K562 (cell line): ENCODE data around the gene PJA1. TPM values are rescaled to one million over a fixed set of nuclear protein-coding genes. Genes with fewer than 3 reads are reported as not detected.

Experiments
- ATAC-seq: fragments of 200-7000 bp; cut with Tn5 transposase; 3 replicates; pipeline ENCODE4 v1.9.1; 2020; ENCODE audit warnings: moderate library complexity
- BruUV-seq: library from RNA; stranded (reverse); fragments of 400-500 nt; replicated peaks from 2 replicates; lab custom pipeline; 2021; lab: Mats Ljungman, UMichigan
- CTCF ChIA-PET: fragments of 300-600 bp; formaldehyde crosslinking; extraction: SDS; loops from one replicate; lab custom pipeline; 2021; ENCODE audit warnings: low intra/inter-chr PET ratio; lab: Yijun Ruan, JAX
- POLR2A ChIA-PET: fragments of 300-600, 350-650 bp; sonication (Branson Sonifier 250); formaldehyde crosslinking; extraction: SDS; loops from one replicate; lab custom pipeline; 2021; ENCODE audit warnings: antibody characterized with exemption, inconsistent platforms; lab: Yijun Ruan, JAX
- DNase-seq, 4 experiments: peaks; one replicate each; pipeline versions ENCODE4 v3.0.0 to v3.0.0-alpha.2; 2011 to 2018; ENCODE audit warnings: low spot score in 3 of 4, mixed read lengths in 3 of 4; ENCODE audit errors: extremely low read depth in 1 of 4
- FAIRE-seq: peaks from 2 replicates; lab custom pipeline; 2011; peaks lifted over from hg19 to GRCh38; lab: Jason Lieb, UNC
- H2AFZ ChIP-seq: 2 replicates; pipeline ENCODE4 v1.6.0; 2011; ENCODE audit warnings: low read depth, low read length, control low read depth, inconsistent platforms
- H3K27ac ChIP-seq: fragments of 200-600 bp; 3 replicates; pipeline ENCODE4 v1.8.0; 2011; ENCODE audit warnings: low read depth, mild to moderate bottlenecking, control low read depth, inconsistent platforms, low read length, moderate library complexity, mixed read lengths; ENCODE audit errors: extremely low read depth
- H3K27me3 ChIP-seq, 2 experiments: fragments of 300-600 bp in 1 of 2; 2 replicates in 1 of 2; 3 replicates in 1 of 2; pipeline versions ENCODE4 v1.6.0 to v1.8.0; 2011; ENCODE audit warnings: inconsistent platforms in 2 of 2, low read length in 2 of 2, mild to moderate bottlenecking in 1 of 2, mixed read lengths in 1 of 2, moderate library complexity in 1 of 2; ENCODE audit not compliant: control insufficient read depth in 2 of 2, insufficient read depth in 2 of 2
- H3K36me3 ChIP-seq: fragments of 300-600 bp; 3 replicates; pipeline ENCODE4 v1.8.0; 2011; ENCODE audit warnings: mild to moderate bottlenecking, low read length, inconsistent platforms; ENCODE audit not compliant: control insufficient read depth, insufficient read depth
- H3K4me1 ChIP-seq, 2 experiments: fragments of 200-600 bp in 1 of 2; replicated peaks in 1 of 2; 2 replicates in 1 of 2; 3 replicates in 1 of 2; pipeline versions ENCODE4 v1.5.1 to v1.8.0; 2011; ENCODE audit warnings: inconsistent platforms in 2 of 2, low read length in 2 of 2, mild to moderate bottlenecking in 1 of 2, mixed read lengths in 1 of 2, moderate library complexity in 1 of 2; ENCODE audit not compliant: control insufficient read depth in 2 of 2, insufficient read depth in 2 of 2
- H3K4me2 ChIP-seq: 2 replicates; pipeline ENCODE4 v1.6.1; 2011; ENCODE audit warnings: low read length, control low read depth, inconsistent platforms, mixed read lengths; ENCODE audit not compliant: insufficient read depth
- H3K4me3 ChIP-seq: fragments of 200-600 bp; sonication (generic), shearing (Covaris generic); 2 replicates; pipeline ENCODE4 v1.5.1; 2016; ENCODE audit warnings: control low read depth, inconsistent platforms
- H3K79me2 ChIP-seq: fragments of 200-600 bp; 3 replicates; pipeline ENCODE4 v1.8.0; 2011; ENCODE audit warnings: low read length, inconsistent platforms; ENCODE audit not compliant: control insufficient read depth, insufficient read depth
- H3K9ac ChIP-seq, 2 experiments: 2 replicates each; pipeline versions ENCODE4 v1.6.0 to v1.6.1; 2011; ENCODE audit warnings: low read depth in 2 of 2, low read length in 2 of 2, control low read depth in 1 of 2, inconsistent platforms in 1 of 2, mild to moderate bottlenecking in 1 of 2, mixed read lengths in 1 of 2; ENCODE audit not compliant: insufficient read depth in 1 of 2
- H3K9me1 ChIP-seq: one replicate; pipeline ENCODE4 v1.6.0; 2011; ENCODE audit warnings: inconsistent platforms, mild to moderate bottlenecking, low read length, moderate library complexity; ENCODE audit not compliant: control insufficient read depth, insufficient read depth
- H3K9me3 ChIP-seq: replicated peaks from 2 replicates; pipeline ENCODE4 v1.5.1; 2011; ENCODE audit warnings: low read depth, low read length, inconsistent platforms; ENCODE audit not compliant: control insufficient read depth, insufficient read depth
- H4K20me1 ChIP-seq: replicated peaks from 2 replicates; pipeline ENCODE4 v1.6.1; 2011; ENCODE audit warnings: low read length, inconsistent platforms, mixed read lengths; ENCODE audit not compliant: control insufficient read depth, insufficient read depth
- ELK1 ChIP-seq: sonication (generic); formaldehyde crosslinking; IDR thresholded peaks from 2 replicates; pipeline ENCODE4 v1.8.1; 2022; ENCODE audit warnings: missing genetic modification reagents
- ELK3 ChIP-seq: fragments of 450-650 bp; formaldehyde crosslinking; IDR thresholded peaks from 2 replicates; pipeline ENCODE4 v1.4.0; 2020; ENCODE audit warnings: mild to moderate bottlenecking
- EZH2 ChIP-seq: IDR thresholded peaks from 2 replicates; pipeline ENCODE4 v1.6.1; 2012; ENCODE audit warnings: low read depth, mild to moderate bottlenecking, inconsistent platforms, low read length, borderline replicate concordance
- GATA2 ChIP-seq: sonication (generic); formaldehyde crosslinking; IDR thresholded peaks from 2 replicates; pipeline ENCODE4 v1.4.0; 2020; ENCODE audit warnings: mild to moderate bottlenecking, missing genetic modification reagents
- MECOM ChIP-seq: fragments of 250-450 bp; sonication (Bioruptor Pico); IDR thresholded peaks from 2 replicates; pipeline ENCODE4 v1.8.0; 2022; ENCODE audit warnings: inconsistent platforms
- NCOA4 ChIP-seq: fragments of 450-650 bp; IDR thresholded peaks from 2 replicates; pipeline ENCODE4 v1.6.1; 2018; ENCODE audit warnings: mild to moderate bottlenecking; ENCODE audit not compliant: partially characterized antibody
- PKNOX1 ChIP-seq: fragments of 450-650 bp; IDR thresholded peaks from 2 replicates; pipeline ENCODE4 v1.6.1; 2016
- RBM15 ChIP-seq: fragments of 200-400 bp; formaldehyde crosslinking; IDR thresholded peaks from 2 replicates; pipeline ENCODE4 v1.6.1; 2018; ENCODE audit warnings: mild to moderate bottlenecking, low read length, moderate library complexity; ENCODE audit not compliant: insufficient read depth
- RERE ChIP-seq: sonication (generic); formaldehyde crosslinking; IDR thresholded peaks from 2 replicates; pipeline ENCODE4 v1.8.0; 2023; ENCODE audit warnings: missing genetic modification reagents, mild to moderate bottlenecking, borderline replicate concordance
- SP1 ChIP-seq: sonication (generic); formaldehyde crosslinking; IDR thresholded peaks from 2 replicates; pipeline ENCODE4 v1.8.1; 2022; ENCODE audit warnings: mild to moderate bottlenecking, missing genetic modification reagents
- ZFP1 ChIP-seq: fragments of 450-650 bp; formaldehyde crosslinking; IDR thresholded peaks from 2 replicates; pipeline ENCODE4 v1.4.0; 2020; ENCODE audit warnings: mild to moderate bottlenecking, mixed read lengths
- ZNF174 ChIP-seq: fragments of 250-450 bp; sonication (Bioruptor Pico); IDR thresholded peaks from 2 replicates; pipeline ENCODE4 v1.4.0; 2020; ENCODE audit warnings: mild to moderate bottlenecking
- ZNF253 ChIP-seq: fragments of 250-450 bp; sonication (Bioruptor Pico); conservative IDR thresholded peaks from 2 replicates; pipeline ENCODE4 v1.6.1; 2021; ENCODE audit warnings: mild to moderate bottlenecking
- ZNF324 ChIP-seq: fragments of 250-450 bp; sonication (Bioruptor Pico); IDR thresholded peaks from 2 replicates; pipeline ENCODE4 v1.4.0; 2020; ENCODE audit warnings: mild to moderate bottlenecking
- ZSCAN32 ChIP-seq: fragments of 450-650 bp; formaldehyde crosslinking; IDR thresholded peaks from 2 replicates; pipeline ENCODE4 v1.4.0; 2020; ENCODE audit warnings: mild to moderate bottlenecking, moderate library complexity
- WGBS: fragments of 100-300 bp; shearing (Covaris generic); methylation state at CpG from one replicate; pipeline ENCODE4 v1.1.6; 2016; ENCODE audit warnings: low coverage, mixed read lengths; ENCODE audit not compliant: insufficient coverage; ENCODE audit errors: missing lambda C conversion rate; 5-methylcytosine and 5-hydroxymethylcytosine counted together
- in situ Hi-C: fragments of 300-500 bp; cut with MboI; formaldehyde crosslinking; loops from 4 replicates; pipeline ENCODE4 v1.15.0; 2018; ENCODE audit warnings: inconsistent platforms, mixed read lengths
- intact Hi-C: fragments of 100-400 bp; cut with micrococcal nuclease; formaldehyde crosslinking; loops from 2 replicates; pipeline ENCODE4 v1.14.2; 2022
- polyA plus RNA-seq, 8 experiments: library from polyadenylated mRNA; depleted of rRNA in 4 of 8; stranded (reverse) in 5 of 8; unstranded in 3 of 8; fragments of >200 nt; fragmentation: Nextera tagmentation in 2 of 8; fragmentation: Illumina TruSeq in 1 of 8; extraction: Ambion mirVana in 2 of 8; extraction: Trizol in 1 of 8; gene quantifications; 2 replicates each; pipeline versions ENCODE4 v1.2.1 to v1.2.3, GENCODE V29; 2011 to 2014; ENCODE audit warnings: inconsistent platforms in 1 of 8, missing spikeins in 1 of 8
- total RNA-seq, 7 experiments: library from RNA; depleted of rRNA in 6 of 7; stranded (reverse); fragments of >200 nt in 6 of 7; fragmentation: Illumina TruSeq in 2 of 7; extraction: Trizol in 2 of 7; gene quantifications; 2 replicates each; pipeline versions ENCODE4 v1.2.1 to v1.2.3, GENCODE V29; 2011 to 2021; ENCODE audit warnings: low replicate concordance in 1 of 7

The PJA1 gene
- total and polyA plus RNA-seq, 9 of the 15 experiments (the other 6 are each of a cell fraction or from before 2014, with no cell fraction given): 1.6 to 6.0 (median 4.0) TPM

GRCh38 chrX:69178592-69178991, 13.3 kb upstream of the PJA1 start:
- BruUV-seq: no TSS peak
- in situ Hi-C loops: no loop called here
- no peak for ATAC-seq
- no peak for TF ChIP-seq ZNF324
- no peak for TF ChIP-seq MECOM (CRISPR knock-in tag)
- no peak for TF ChIP-seq ZSCAN32
- no peak for TF ChIP-seq ZNF253 (CRISPR knock-in tag)
- no peak for TF ChIP-seq NCOA4
- no peak for TF ChIP-seq ELK1
- TF ChIP-seq GATA2 (CRISPR knock-in tag): no peak
- TF ChIP-seq ZNF174 (CRISPR knock-in tag): no peak
- TF ChIP-seq SP1 (CRISPR knock-in tag): no peak
- no peak for TF ChIP-seq PKNOX1
- TF ChIP-seq ZFP1 (CRISPR knock-in tag): no peak
- TF ChIP-seq RBM15: no peak
- TF ChIP-seq RERE (CRISPR knock-in tag): no peak
- no peak for TF ChIP-seq ELK3 (CRISPR knock-in tag)
- no peak for TF ChIP-seq EZH2

More at GRCh38 chrX:69178592-69178991, 13.3 kb upstream of the PJA1 start:
- Histone ChIP-seq H3K4me2 (no peak overlapping the region), H3K9ac (no peak overlapping the region), H3K4me3 (no peak overlapping the region), H3K9me3 (no peaks in the 10 kb centered on the region; the same call in 1 of the 2 replicates), H3K36me3 (no peaks in the 10 kb centered on the region), H2AFZ (no peak overlapping the region), H3K27me3 (no peaks in the 10 kb centered on the region; a peak in 1 of 5 replicates), H4K20me1 (no peaks in the 10 kb centered on the region), H3K9me1 (no peaks in the 10 kb centered on the region), H3K27ac (no peak overlapping the region), H3K4me1 (no peaks in the 10 kb centered on the region), H3K79me2 (no peaks in the 10 kb centered on the region)
- 0% methylated on average over 3 of the region's 3 CpGs for WGBS
- CTCF ChIA-PET: no interaction called here
- FAIRE-seq: no peak
- POLR2A ChIA-PET: interaction anchor here (0.7 to 1.0 kb wide), 2 partner anchors 9 to 185 kb away, joined by 3 read pairs; no protein-coding TSS in a partner anchor
- intact Hi-C loops: no loop called here
- no peak for DNase-seq
